BJ (cell line): ENCODE data around the gene DMRTA2. TPM values are rescaled to one million over a fixed set of nuclear protein-coding genes. Genes with fewer than 3 reads are reported as not detected.

Experiments used
- CTCF ChIA-PET: fragments of 350-600 bp; formaldehyde crosslinking; extraction: SDS; loops from one replicate; lab custom pipeline; 2021; ENCODE audit warnings: antibody characterized with exemption, inconsistent platforms; lab: Yijun Ruan, JAX
- POLR2A ChIA-PET: fragments of 300-600 bp; sonication (Branson Sonifier 250); formaldehyde crosslinking; extraction: SDS; loops from one replicate; lab custom pipeline; 2021; ENCODE audit warnings: antibody characterized with exemption; lab: Charles Lee
- DNase-seq: peaks from one replicate; pipeline ENCODE4 v3.0.0-alpha.2; 2011; ENCODE audit warnings: low read depth
- H3K27me3 ChIP-seq: 2 replicates; pipeline ENCODE4 v1.6.0; 2011; ENCODE audit warnings: low read length; ENCODE audit not compliant: control insufficient read depth, insufficient read depth
- H3K36me3 ChIP-seq: 2 replicates; pipeline ENCODE4 v1.5.1; 2011; ENCODE audit warnings: low read length; ENCODE audit not compliant: control insufficient read depth, insufficient read depth
- H3K4me3 ChIP-seq: 2 replicates; pipeline ENCODE4 v1.5.1; 2011; ENCODE audit warnings: low read depth, mild to moderate bottlenecking, control low read depth, low read length
- CTCF ChIP-seq: IDR thresholded peaks from 2 replicates; pipeline ENCODE4 v1.5.1; 2011; ENCODE audit warnings: low read depth, mild to moderate bottlenecking, control low read depth, inconsistent platforms, low read length, moderate library complexity; ENCODE audit not compliant: insufficient read depth
- polyA plus RNA-seq: library from polyadenylated mRNA; depleted of rRNA; stranded (reverse); fragments of >200 nt; gene quantifications from 2 replicates; pipeline ENCODE4 v1.2.3, GENCODE V29; 2011

The DMRTA2 gene
- polyA plus RNA-seq, 1 experiment: not detected

- CTCF ChIA-PET: no interaction called here
Observed at GRCh38 chr1:50378770-50379169, 44.5 kb downstream of the DMRTA2 start.

GRCh38 chr1:50373532-50373931 is 49.7 kb downstream of the DMRTA2 start:
- CTCF ChIA-PET: interaction anchor here (0.8 kb wide), 2 partner anchors 12 to 557 kb away, joined by 4 to 5 read pairs; no protein-coding TSS in a partner anchor
- TF ChIP-seq CTCF: no peak
- Histone ChIP-seq H3K4me3 (no peak overlapping the region), H3K36me3 (no peaks in the 10 kb centered on the region), H3K27me3 (no peaks in the 10 kb centered on the region; the same call in none of the 2 replicates)
- DNase-seq: no peak
- POLR2A ChIA-PET: no interaction called here

More at GRCh38 chr1:50378770-50379169, 44.5 kb downstream of the DMRTA2 start:
- no peaks in the 10 kb centered on the region; the same call in 1 of the 2 replicates for H3K27me3 ChIP-seq
- POLR2A ChIA-PET: no interaction called here
- DNase-seq: no peak
- no peaks in the 10 kb centered on the region for H3K36me3 ChIP-seq
- H3K4me3 ChIP-seq: no peak overlapping the region
- TF ChIP-seq CTCF: no peak

GRCh38 chr1:50371749-50372148 is 51.5 kb downstream of the DMRTA2 start:
- H3K27me3 ChIP-seq: peaks cover 6% of the 10 kb centered on the region
- H3K4me3 ChIP-seq: no peak overlapping the region
- DNase-seq: no peak
- TF ChIP-seq CTCF: no peak
- CTCF ChIA-PET: interaction anchor here (0.8 to 1.4 kb wide), 4 partner anchors 23 to 323 kb away, joined by 3 to 5 read pairs (median 4); no protein-coding TSS in a partner anchor
- POLR2A ChIA-PET: interaction anchor here (0.5 kb wide), 1 partner anchor 153 kb away, joined by 3 read pairs; no protein-coding TSS in a partner anchor
- H3K36me3 ChIP-seq: no peaks in the 10 kb centered on the region

- POLR2A ChIA-PET: no interaction called here
Observed at GRCh38 chr1:50369830-50370229, 53.4 kb downstream of the DMRTA2 start.

GRCh38 chr1:50369008-50369634 is 54.1 kb downstream of the DMRTA2 start:
- Histone ChIP-seq H3K4me3 (no peak overlapping the region), H3K27me3 (peaks cover 6% of the 10 kb centered on the region), H3K36me3 (no peaks in the 10 kb centered on the region)
- CTCF ChIA-PET: interaction anchor here (0.6 to 4.2 kb wide), 11 partner anchors 8 to 372 kb away, joined by 3 to 29 read pairs (median 4); no protein-coding TSS in a partner anchor
- no peak for TF ChIP-seq CTCF
- POLR2A ChIA-PET: no interaction called here
- DNase-seq: no peak

More at GRCh38 chr1:50369830-50370229, 53.4 kb downstream of the DMRTA2 start:
- no peak for DNase-seq
- Histone ChIP-seq H3K36me3 (no peaks in the 10 kb centered on the region), H3K27me3 (peaks cover 6% of the 10 kb centered on the region), H3K4me3 (no peak overlapping the region)
- no peak for TF ChIP-seq CTCF
- CTCF ChIA-PET: interaction anchor here (4.2 kb wide), 1 partner anchor 334 kb away, joined by 29 read pairs; no protein-coding TSS in a partner anchor
